GM12892 (cell line): ENCODE measurements around the gene KANSL3.

Experiments
- POLR2A ChIP-seq: IDR thresholded peaks from 2 replicates; pipeline ENCODE4 v1.6.1; 2011; ENCODE audit warnings: low read depth, low read length, control low read depth
- TAF1 ChIP-seq: IDR thresholded peaks from 2 replicates; pipeline ENCODE4 v1.6.1; 2011; ENCODE audit warnings: low read depth, mild to moderate bottlenecking, control low read depth, low read length, borderline replicate concordance

DNA sequence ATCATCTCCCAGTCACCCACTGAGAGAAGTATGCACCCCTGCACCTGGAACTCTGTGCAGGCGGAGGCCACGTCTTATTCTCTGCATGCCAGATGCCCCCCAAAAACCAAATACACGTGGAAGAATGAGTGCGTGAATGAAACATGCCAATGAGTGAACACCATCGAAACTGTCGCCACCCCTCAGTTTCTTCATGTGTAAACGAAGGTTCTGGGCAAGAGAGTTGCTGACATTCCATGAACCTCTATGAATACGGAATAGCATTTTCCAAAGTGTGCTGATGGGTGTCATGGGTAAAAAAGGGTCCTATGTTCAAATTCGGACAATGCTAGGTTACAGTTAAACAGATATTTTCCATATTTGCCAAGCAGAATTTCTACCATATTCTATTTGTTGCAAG is 24.2 kb upstream of the KANSL3 start:
- no peak for TF ChIP-seq POLR2A
- no peak for TF ChIP-seq TAF1
